Measurements from ENCODE around the gene AK9.
"Not testable (repeated sequence)": the region's sequence is repeated elsewhere in the genome, so short reads cannot be mapped to it uniquely, and the experiment has no call there.

The AK9 gene

DNA sequence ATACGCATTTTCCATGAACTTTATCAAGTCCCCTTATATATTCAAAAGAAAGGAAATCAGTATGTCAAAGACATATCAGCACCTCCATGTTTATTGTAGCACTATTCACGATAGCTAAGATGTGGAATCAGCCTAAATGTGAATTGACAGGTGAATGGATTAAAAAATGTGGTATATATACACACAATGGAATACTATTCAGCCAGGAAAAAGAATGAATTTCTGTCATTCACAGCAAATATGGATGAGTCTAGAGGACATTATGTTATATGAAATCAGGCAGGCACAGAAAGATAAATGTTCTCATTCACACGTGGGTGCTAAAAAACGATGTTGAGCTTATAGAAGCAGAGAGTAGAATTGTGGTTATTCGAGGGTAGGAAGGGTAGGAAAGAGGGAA lies 5.4 kb upstream of the AK9 start:
- DNase-seq (ENCODE audit: low read depth): no peak

DNA sequence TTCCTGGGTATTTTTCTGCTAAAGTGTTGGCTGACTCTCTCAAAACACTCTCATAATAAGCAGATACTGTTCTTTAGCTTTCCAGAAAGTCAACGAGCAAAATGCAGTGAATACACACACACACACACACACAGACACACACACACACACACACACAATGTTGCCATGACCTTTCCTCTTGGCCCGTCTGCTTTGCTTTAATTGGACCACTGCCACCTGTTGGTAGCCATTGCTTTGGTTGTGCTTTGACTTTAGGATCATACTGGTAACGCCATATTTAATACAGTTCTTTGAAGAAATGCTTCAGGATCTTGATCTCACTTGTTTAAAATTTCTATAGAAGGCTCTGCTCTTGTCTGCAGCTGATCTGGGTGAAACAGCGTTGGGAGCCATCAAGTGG lies 4.5 kb upstream of the AK9 start:
- no peak for DNase-seq (ENCODE audit: low read depth)

DNA sequence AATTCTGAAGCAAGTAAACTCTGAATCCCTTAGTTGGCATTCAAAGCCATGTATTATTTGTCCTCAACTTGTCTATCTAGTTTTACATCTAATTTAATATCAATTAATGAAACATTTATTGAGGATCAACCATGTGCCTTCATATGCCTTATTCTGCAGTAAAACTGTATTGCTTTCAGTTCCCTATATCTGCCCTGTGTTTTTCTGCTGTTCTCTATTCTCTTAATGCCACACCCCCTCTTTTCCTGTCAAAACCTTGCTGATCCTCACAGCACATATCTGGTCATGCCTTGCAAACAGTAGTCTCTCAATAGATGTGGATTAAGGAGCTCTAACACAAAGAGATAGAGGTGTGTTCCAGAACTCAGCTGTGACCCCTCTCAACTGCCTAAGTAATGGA lies 2.1 kb upstream of the AK9 start:
- no peak for DNase-seq (ENCODE audit: low read depth)

DNA sequence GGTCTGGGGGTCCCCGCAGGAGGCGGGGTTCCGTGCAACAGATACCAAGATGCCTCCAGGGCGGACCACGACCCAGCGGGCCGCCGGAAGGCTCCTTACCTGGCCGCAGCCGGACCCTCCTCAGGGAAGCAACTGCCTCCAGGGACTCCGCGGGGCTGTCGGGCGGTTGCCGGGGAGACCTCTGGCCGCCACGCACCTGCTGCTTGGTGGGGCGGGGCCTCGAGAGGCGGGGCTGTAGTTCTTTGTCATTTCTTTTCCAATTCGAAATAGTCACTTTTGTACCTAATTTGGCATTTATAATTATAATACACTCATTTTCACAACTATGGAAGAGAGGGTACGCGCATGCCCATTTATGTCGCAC lies 647 bp downstream of the AK9 start:
- no peak for DNase-seq (ENCODE audit: low read depth)

DNA sequence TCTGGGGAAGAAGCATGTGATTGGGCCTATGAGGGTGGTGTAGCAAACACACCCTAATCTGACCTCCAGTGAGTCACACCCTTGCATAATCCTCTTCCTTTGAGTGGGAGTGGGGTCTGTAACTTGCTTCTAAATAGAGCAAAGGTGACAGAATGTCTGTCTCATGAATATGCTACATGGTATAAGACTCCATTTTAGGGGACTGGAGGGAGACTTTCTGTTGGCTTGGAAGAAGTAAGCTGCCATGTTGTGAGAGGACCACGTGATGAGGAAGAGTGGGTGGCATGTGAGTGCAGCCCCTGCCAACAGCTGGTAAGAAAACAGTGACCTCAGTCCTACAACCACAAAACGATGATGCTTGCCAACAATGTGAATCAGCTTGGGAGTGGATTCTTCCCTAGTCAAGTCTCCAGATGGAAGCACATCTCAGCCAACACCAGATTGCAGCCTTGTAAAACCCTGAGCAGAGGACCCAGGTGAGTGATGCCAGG lies 3.7 kb downstream of the AK9 start:
- no peak for DNase-seq (ENCODE audit: low read depth)

DNA sequence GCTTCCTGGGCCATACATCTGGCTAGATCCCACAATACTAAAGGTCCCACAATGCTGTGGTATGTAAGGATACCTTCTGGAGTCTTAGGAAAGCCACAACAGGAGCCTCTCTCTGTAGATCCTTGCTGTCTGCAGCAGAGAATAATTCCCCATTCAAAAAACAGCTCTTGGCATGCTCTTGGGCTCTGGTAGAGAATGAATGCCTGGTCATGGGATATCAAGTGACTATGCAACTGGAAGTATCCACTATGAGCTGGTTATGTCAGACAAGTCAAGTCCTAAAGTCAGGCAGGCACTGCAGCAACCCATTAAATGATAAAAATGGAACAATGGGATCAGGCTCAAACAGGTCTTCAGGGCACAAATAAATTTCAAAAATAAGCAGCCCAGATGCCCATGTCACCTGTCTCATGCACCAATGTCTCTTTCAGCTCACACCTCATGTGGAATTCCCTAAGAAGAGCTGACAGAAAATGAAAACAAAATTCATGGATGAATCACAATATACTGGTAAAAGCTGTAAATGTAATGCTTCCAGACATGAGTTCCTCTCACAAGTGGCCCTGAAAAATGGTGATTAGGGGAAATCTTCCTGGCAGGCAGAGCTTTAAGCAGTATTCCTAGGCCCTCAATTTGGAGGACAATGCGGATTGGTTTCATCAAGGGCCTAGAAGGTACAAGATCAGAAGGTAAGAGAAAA lies 4.3 kb downstream of the AK9 start:
- no peak for DNase-seq (ENCODE audit: low read depth)

DNA sequence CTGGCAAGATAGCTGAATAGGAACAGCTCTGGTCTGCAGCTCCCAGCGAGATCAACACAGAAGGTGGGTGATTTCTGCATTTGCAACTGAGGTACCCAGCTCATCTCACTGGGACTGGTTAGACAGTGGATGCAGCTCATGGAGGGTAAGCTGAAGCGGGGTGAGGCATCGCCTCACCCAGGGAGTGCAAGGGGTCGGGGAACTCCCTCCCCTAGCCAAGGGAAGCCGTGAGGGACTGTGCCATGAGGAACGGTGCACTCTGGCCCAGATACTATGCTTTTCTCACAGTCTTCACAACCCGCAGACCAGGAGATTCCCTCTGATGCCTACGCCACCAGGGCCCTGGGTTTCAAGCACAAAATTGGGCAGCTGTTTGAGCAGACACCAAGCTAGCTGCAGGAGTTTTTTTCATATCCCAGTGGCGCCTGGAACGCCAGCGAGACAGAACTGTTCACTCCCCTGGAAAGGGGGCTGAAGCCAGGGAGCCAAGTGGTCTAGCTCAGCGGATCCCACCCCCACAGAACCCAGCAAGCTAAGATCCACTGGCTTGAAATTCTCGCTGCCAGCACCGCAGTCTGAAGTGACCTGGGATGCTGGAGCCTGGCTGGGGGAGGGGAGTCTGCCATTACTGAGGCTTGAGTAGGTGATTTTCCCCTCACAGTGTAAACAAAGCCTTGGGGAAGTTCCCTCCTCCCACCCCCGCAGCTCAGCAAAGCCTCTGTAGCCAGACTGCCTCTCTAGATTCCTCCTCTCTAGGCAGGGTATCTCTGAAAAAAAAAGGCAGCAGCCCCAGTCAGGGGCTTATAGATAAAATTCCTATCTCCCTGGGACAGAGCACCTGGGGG lies 12.1 kb downstream of the AK9 start:
- DNase-seq (ENCODE audit: low read depth): not testable (repeated sequence)

DNA sequence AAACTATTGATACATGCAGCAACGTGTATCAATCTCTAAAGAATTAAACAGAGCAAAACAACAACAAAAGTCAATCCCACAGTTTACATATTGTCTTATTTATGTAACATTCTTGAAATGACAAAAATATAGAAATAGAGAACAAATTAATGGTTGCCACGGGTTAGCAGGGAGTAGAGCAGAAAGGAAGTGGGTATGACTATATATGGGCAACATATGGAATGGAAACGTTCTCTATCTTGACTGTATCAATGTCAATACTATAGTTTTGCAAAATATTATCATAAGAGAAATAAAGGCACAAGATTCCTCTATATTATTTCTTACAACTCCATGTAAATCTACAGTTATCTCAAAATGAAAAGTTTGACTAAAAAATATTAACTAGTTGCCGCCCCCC lies 12.8 kb downstream of the AK9 start:
- no peak for DNase-seq (ENCODE audit: low read depth)

DNA sequence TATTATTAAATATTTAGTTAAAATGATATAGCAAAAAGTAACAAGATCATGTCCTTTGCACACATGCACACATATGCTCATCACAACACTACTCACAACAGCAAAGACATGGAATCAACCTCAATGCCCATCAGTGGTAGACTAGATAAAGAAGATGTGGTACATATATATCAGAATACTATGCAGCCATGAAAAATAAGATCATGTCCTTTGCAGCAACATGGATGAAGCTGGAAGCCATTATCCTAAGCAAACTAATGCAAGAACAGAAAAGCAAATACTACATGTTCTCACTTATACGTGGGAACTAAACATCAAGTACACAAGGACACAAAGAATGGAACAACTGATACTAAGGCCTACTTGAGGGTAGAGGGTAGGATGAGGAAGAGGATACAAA lies 14.3 kb downstream of the AK9 start:
- DNase-seq (ENCODE audit: low read depth): no peak

DNA sequence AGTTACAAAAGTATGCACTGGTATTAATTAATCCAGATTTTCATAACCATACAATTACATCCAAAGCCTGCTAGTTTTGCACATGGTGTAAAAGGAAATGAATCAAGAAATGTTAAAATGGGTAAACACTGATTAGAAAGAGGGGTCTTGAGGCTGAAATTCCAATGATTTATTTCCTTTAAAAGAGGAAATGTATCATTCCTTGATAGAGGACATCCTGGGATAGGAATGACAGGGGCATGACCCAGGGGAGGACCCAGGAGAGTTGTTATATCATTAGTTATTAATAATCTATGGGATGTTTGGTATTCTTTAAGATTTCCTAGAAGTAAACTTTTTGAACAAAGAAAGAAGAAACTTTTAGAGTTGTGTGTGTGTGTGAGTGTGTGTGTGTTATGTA lies 18.2 kb downstream of the AK9 start:
- DNase-seq (ENCODE audit: low read depth): no peak

DNA sequence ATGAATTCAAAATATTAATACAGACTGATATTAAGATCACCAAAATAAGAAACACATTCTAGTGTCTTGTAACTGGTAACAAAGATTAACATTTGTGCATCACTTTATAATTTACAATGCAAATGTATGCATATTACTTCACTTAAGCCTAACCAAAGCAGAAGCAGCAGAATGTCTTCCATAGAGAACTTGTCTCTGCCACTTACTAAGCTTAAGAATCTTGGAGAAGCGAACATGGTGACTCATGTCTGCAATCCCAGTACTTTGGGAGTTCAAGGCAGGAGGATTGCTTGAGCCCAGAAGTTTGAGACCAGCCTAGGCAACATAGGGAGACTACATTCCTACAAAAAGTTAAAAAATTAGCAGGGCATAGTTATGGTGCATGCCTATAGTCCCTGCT lies 18.8 kb downstream of the AK9 start:
- DNase-seq (ENCODE audit: low read depth): no peak

DNA sequence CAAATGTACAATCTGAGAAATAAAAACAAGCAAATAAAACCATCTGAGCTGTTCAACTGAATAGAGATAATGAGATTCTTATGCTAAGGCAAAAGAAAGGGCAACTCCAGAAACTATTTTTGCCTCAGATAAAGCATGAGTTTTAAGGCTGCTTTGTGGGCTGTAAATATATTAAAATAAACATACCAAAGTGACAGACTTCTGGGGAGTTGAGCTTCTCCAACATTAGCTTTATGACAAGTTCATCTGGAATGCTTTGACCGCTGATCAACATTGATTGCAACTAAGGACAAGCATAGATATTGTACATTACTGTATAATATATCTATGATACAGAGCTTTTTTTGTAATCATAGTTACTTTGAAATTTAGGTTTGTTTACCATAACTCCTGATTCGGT lies 19.3 kb downstream of the AK9 start:
- no peak for DNase-seq (ENCODE audit: low read depth)

DNA sequence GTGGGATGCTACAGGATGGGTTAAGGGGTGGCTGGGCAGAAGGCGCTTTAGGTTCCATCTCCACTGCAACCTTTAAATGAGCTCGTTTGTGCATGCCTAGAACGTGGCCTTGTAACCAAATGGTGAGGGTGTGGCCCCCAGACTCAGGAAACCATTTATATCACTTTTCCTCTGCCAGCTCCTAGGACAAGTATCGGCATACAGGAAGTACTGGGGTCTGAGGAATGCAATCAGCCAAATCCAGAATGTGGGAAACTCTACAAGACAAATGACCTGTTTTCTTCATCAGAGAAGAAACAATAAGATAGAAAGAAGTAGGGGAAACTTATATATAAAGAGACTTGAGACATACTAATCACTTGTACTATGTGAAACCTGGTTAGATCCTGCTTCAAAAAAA lies 21.2 kb downstream of the AK9 start:
- no peak for DNase-seq (ENCODE audit: low read depth)

DNA sequence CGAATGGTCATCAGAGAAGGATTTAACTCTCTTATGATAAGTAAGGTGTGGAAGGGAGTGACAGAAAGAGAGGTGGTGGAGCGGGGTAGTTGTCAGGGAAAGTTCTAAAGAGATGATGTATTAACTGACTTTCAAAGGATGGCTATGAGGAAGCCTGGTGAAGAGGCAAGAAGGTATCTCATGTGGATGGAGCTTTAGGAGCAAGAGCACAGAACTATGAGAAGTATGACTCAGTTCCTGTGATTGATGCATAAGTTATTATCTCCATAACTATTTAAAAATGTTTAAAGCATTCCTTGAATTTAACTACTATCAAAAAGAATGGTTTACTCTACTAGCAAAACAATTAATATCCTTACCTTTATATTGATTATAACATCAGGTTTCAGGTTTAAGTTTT lies 28.8 kb downstream of the AK9 start:
- no peak for DNase-seq (ENCODE audit: low read depth)

DNA sequence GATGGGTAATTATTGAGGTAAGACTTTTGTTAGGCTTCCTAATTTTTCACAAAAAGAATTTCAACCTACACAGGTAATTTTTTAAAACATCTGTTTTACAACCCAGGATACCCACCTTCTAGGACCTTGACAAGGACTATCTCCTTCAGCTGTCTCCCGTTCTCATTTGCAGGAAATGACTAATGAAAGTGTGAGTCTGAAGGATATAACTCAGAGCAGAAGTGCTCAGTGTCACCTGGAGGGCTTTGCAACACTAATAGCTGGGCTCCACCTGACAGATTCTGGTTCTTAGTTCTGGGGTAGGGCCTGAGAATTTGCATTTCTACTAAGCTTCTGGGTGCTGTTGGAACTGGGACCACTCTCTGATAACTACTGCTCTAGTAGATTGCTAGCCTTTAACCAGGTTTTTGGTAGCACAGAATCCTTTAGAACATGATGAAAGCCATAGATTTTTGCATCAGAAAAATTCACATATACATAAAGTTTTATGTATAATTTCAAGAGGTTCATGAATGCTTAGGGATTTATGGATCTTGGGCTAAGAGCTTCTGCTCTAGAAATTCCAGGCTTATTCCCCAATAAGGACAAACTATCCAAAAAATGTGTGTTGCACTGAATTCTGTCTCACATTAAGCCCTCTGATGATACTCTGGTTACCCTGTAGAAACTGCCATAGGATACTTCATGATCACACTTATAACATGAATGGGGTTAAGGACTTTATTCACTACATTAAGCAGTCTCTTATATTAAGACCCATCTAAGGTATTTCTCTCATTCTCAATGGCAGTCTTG lies 30.3 kb downstream of the AK9 start:
- no peak for DNase-seq (ENCODE audit: low read depth)

DNA sequence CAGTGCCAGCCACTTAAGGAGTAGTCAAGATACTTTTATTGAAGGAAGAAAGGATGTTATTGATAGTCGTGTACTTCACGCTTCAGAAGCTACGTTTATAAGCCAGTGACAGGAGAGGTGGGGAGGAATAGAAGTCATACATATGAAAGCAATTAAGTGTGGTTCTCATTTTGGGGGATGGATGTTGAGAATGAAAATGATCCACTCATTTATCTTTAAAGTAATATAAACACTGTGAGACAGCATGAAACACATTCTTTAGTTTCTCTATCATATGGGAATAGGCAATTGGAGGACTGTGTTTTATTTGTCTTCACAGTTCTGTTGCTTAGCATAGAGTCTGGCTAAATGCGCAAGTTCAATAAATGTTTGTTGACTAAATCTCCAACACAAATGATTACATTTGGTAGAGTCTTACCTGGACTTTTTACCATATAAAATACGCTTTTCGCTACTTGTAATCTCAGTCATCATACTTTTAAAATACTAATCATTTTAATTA lies 35.2 kb downstream of the AK9 start:
- no peak for DNase-seq (ENCODE audit: low read depth)

DNA sequence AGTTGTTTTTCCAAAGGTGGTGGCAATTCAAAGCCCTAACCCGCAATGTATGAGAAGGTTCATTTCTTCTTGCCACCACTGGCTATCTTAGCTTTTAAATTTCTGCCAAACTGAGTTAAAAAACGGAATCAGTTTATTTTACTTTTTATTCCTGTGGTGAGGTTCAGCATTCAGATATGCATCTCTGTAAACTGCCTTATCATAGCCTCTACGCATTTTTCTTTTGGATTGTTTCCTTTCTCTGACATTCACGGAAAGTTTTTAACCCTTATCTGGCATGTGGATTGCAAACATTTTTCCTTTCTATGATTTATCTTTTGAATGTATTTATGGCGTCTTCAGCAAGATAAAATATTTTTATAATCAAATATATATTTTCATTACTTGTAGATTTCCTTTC lies 37.7 kb downstream of the AK9 start:
- DNase-seq (ENCODE audit: low read depth): no peak

DNA sequence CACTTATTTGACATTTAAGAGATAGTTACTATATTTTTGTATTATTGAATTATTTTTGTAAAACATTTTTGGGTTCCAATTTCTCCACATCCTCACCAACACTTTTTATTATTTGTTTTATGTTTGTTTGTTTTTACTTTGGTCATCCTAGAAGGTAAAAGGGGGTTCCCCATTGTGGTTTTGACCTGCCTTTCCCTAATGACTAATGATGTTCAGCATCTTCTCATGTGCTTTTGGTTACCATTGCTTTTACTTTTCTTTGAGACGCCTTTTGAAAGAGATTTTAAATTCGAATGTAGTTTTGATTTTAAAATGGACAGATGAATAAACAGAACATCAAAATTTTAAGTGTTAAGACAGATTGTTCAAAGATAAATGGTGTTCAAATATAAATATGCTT lies 46.9 kb downstream of the AK9 start:
- no peak for DNase-seq (ENCODE audit: low read depth)

DNA sequence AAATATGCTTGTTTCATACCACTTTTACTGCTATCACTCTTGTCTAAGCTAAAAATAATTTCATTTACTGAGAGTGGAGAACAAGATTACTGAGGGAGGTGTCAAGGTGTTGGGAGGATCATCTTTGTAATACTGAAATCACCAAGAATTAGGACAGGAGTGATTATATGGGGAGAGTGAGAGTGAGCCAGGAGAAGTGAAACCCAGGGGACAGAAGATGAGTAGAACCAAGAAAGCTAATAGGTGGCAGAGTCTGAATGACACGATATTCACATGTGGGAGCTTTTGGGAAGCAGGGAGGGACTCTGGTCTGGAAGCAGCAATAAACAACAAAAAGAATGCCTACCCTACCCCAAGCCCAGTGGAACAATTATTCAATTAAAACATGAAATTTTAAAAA lies 58.6 kb downstream of the AK9 start:
- no peak for DNase-seq (ENCODE audit: low read depth)

DNA sequence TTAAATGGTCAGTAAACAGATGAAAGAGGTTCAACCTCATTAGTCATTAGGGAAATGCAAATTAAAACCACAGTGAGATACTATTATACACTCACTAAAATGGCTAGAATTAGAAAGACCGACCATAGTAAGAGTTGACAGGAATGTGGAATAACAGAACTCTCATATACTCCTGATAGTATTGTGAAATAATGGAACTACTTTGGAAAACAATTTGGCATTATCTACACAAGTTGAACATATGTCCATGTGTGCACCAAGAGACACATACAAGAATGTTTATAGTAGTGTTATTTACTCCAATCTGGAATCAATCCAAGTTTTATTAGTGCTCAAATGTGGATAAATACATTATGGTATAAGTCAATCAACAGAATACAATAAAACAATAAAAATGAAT lies 59.6 kb downstream of the AK9 start:
- DNase-seq (ENCODE audit: low read depth): no peak

DNA sequence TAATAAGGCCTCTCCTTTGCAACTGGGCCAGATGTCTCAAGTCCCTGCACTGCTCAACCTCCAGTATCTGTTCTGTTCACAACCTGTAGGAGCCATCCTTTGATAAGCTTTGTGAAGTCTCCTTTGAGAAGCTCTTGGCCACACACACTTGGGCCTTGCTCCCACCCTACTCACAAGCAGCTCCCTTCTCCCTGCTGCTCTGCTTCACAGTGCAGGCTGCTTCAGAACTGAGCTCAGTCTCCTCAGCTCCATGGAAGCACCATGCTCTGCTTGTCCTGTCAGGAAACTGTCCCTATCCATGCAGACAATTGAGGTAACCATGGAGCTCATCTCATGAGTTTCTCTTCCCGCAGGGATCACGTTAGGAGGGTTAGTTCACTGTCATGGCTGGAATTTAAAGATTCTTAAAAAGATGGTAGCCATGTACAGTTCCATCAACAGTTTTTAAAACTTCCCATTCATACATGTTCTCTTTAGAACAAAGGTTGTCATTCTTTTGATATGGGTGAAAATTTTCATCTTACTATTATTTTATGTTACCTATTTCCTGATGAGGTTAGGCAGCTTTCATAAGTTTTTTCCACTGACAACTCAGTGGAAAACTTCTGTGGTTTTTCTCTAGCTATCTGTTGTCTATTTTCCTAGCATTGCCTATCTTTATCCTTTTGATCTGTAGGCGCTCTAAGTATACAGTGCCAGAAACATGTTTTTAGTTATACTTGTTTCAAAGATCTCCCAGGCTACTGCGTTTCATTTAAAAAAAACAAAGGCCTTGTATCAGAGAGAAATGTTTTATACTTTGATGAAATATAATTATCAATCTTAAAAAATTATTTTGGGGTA lies 62.6 kb downstream of the AK9 start:
- DNase-seq (ENCODE audit: low read depth): no peak

DNA sequence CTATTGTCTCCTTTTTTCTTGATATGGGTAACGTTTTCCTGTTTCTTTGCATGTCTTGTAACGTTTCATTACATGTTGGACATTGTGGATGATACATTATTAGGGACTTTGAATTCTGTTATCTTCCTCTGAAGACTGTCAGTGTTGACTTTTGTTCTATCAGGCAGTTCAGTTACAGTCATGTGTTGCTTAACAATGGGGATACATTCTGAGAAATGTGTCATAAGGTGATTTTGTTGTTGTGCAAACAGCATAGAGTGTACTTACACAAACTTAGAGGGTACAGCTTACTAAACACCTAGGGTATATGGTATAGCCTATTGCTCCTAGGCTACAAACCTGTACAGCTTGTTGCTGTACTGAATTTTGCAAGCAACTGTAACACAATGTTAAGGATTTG lies 64.7 kb downstream of the AK9 start:
- no peak for DNase-seq (ENCODE audit: low read depth)

Data from CMK (cell line).